Nephron progenitor cell (in vitro differentiated cells): ENCODE measurements around the gene ITPRID1.

Experiments used
- DNase-seq: peaks from one replicate; pipeline ENCODE4 v3.0.0; 2021
- H3K27ac Mint-ChIP-seq: 2 replicates; pipeline ENCODE4 v1.8.0; 2021; ENCODE audit warnings: mild to moderate bottlenecking, moderate library complexity, mixed read lengths
- H3K27me3 Mint-ChIP-seq: 2 replicates; pipeline ENCODE4 v1.8.0; 2021; ENCODE audit warnings: mild to moderate bottlenecking, low read depth, mixed read lengths; ENCODE audit not compliant: poor library complexity
- H3K36me3 Mint-ChIP-seq: 2 replicates; pipeline ENCODE4 v1.8.0; 2021; ENCODE audit warnings: low read depth, mixed read lengths
- H3K4me1 Mint-ChIP-seq: 2 replicates; pipeline ENCODE4 v1.8.0; 2021; ENCODE audit warnings: mixed read lengths
- H3K4me3 Mint-ChIP-seq: 2 replicates; pipeline ENCODE4 v1.8.0; 2021; ENCODE audit warnings: mild to moderate bottlenecking, moderate library complexity, mixed read lengths
- H3K9me3 Mint-ChIP-seq: 2 replicates; pipeline ENCODE4 v1.8.0; 2021; ENCODE audit warnings: mild to moderate bottlenecking, moderate library complexity, mixed read lengths
- TF ChIP-seq, protein P1 (sequence below): fragments of 200-600 bp; sonication (generic); IDR thresholded peaks from 2 replicates; pipeline ENCODE4 v1.5.0; 2021; ENCODE audit warnings: antibody characterized with exemption

ITPRID1 gene

DNA sequence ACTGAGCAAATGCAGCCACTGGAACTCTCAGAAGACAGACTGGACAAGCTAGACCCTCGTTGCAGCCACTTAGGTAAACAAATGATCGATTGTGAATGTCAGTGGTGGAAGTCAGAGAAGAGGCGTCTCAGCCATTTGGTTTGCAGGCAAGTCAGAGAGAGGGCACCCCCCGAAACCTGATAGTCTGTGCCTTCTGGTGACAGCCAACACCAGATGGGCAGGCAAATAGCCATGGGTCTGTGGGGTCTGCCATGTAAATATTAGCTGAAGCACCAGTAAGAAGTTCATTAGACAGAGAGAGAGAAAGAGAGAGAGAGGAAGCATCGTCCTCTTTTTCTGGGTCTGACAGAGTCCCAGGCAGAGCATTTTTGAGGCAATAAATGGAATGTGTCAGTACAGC, 178.6 kb downstream of the ITPRID1 start:
- Mint-ChIP-seq H3K4me1 (peaks cover 56% of the 10 kb centered on the region), H3K27ac (peak overlapping the region; percentile 68), H3K9me3 (no peaks in the 10 kb centered on the region), H3K4me3 (no peak overlapping the region), H3K36me3 (no peaks in the 10 kb centered on the region), H3K27me3 (peaks cover 3% of the 10 kb centered on the region)
- DNase-seq = peak; percentile 14
- TF ChIP-seq, protein P1, sequence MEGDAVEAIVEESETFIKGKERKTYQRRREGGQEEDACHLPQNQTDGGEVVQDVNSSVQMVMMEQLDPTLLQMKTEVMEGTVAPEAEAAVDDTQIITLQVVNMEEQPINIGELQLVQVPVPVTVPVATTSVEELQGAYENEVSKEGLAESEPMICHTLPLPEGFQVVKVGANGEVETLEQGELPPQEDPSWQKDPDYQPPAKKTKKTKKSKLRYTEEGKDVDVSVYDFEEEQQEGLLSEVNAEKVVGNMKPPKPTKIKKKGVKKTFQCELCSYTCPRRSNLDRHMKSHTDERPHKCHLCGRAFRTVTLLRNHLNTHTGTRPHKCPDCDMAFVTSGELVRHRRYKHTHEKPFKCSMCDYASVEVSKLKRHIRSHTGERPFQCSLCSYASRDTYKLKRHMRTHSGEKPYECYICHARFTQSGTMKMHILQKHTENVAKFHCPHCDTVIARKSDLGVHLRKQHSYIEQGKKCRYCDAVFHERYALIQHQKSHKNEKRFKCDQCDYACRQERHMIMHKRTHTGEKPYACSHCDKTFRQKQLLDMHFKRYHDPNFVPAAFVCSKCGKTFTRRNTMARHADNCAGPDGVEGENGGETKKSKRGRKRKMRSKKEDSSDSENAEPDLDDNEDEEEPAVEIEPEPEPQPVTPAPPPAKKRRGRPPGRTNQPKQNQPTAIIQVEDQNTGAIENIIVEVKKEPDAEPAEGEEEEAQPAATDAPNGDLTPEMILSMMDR = no peak

DNA sequence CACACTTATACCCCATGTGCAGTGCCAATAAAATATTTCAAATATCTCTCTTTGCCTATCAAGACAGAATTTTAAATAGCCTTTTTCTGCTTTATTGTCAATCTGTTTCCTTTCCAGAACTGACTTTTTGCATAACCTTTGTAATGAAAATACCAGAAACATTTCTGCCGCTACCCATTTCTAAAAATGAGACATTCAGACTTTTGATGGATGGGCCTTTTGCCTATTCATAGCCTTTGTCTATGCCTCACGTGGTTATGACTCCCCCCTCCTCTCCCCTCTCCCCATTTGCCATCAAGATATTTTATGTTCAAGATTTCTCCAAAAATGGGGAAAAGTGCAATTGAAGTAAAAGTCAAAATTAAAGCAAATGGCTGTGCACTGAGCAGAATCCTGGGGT, 179.0 kb downstream of the ITPRID1 start:
- Mint-ChIP-seq H3K27me3 (peaks cover 3% of the 10 kb centered on the region), H3K36me3 (no peaks in the 10 kb centered on the region), H3K4me1 (peaks cover 56% of the 10 kb centered on the region), H3K27ac (no peak overlapping the region), H3K9me3 (no peaks in the 10 kb centered on the region), H3K4me3 (no peak overlapping the region)
- TF ChIP-seq, protein P1 = no peak
- DNase-seq = no peak

DNA sequence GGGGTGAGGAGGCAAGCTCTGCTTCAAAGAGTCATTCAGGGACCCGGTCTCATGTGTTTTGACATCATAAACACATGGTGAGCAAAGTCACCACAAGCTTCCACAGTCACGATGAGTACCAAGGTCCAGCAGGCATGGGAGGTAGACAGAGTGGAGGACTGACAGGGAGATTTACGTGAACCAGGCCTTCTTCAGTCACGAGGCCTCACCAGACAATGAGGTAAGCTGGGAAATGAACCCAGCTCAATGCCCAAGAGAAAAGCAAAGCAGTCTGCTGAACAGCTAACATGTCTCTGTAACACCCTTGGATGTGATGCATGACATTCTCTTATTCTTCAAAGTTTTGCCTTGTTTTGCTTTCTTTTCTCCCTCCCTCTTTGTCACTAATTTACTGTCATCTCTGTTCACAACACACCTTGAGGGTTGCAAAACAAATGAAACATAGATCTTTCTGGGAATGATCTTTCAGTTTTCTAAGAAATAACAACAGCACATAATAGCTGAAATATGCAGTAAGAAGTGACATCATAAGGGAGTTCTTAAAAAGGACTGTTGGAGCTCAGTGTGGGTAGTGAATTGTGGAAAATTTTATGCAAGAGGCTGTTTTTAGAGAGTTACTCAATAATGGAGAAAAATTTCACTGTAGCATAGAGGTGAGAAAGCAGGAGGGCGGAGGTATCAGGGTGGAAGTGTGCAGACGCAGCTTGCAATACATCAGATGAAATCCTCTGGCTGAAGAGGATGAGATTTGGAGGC, 182.1 kb downstream of the ITPRID1 start:
- H3K27ac Mint-ChIP-seq = no peak overlapping the region
- peaks cover 2% of the 10 kb centered on the region for H3K36me3 Mint-ChIP-seq
- peaks cover 36% of the 10 kb centered on the region for H3K4me1 Mint-ChIP-seq
- TF ChIP-seq, protein P1 = no peak
- DNase-seq = no peak
- H3K27me3 Mint-ChIP-seq = no peaks in the 10 kb centered on the region
- peaks cover 8% of the 10 kb centered on the region for H3K9me3 Mint-ChIP-seq
- no peak overlapping the region for H3K4me3 Mint-ChIP-seq

DNA sequence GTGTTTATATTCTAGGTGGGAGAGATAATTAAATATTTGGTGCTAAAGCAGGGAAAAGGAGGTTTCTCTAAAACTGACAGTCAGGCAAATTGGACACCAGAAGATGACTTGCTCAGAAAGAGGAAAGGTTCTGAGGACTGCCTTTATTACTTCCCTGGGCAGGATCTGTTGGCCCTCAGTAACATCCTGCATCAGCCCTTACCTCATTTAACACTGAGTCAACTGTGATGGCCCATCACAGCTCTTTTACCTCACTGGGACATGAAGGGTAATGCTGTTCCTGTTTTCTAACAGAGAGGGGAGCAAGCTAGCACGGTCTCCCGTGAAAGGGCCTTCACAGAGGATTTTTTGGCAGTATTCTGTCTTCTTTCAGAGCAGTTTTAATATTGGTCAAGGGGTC, 185.2 kb downstream of the ITPRID1 start:
- Mint-ChIP-seq H3K27me3 (no peaks in the 10 kb centered on the region), H3K4me1 (peaks cover 26% of the 10 kb centered on the region), H3K27ac (no peak overlapping the region), H3K36me3 (peaks cover 6% of the 10 kb centered on the region), H3K4me3 (no peak overlapping the region), H3K9me3 (peaks cover 12% of the 10 kb centered on the region)
- TF ChIP-seq, protein P1 = no peak
- DNase-seq = no peak

DNA sequence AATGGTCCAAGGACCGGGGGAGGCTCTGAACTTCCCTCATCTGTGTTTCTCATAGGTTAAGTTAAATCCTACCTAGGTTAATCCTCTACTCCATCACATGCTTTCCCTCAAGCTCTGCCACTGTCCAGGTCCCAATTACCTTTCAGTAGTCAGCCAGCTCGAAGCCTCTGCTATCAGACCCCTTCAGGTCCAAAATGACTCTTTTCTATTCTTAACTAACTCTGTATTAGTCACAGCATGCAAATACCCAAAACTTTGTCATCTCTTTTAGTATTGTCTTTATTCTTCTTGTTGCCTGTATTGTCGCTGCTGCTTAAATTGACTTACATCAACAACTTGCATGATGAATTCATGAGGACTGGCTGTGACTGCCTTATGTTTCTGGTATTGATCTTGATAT, 188.5 kb downstream of the ITPRID1 start:
- no peak overlapping the region for H3K4me3 Mint-ChIP-seq
- peaks cover 12% of the 10 kb centered on the region for H3K9me3 Mint-ChIP-seq
- no peak for DNase-seq
- TF ChIP-seq, protein P1 = no peak
- no peaks in the 10 kb centered on the region for H3K27me3 Mint-ChIP-seq
- H3K36me3 Mint-ChIP-seq = peaks cover 6% of the 10 kb centered on the region
- peaks cover 9% of the 10 kb centered on the region for H3K4me1 Mint-ChIP-seq
- no peak overlapping the region for H3K27ac Mint-ChIP-seq

DNA sequence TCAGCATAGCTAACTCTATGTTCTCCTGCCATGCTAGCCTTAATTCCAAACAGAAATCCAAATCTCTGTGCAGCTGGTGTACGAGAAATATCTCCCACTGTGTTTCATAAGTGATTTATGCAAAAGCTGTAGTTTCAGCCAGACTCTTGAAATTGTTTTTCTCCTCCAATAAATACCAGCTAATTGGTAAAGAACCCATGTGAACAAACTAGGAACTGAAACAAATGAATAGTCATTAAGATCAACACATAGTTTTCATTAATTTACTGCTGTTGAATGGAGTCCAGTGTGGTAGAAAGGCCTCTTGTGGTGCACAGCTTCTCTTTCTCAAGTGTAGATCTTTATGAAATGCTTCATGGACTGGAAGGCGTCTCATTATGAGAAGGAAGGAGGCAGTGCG, 191.5 kb downstream of the ITPRID1 start:
- DNase-seq = no peak
- Mint-ChIP-seq H3K4me3 (no peak overlapping the region), H3K4me1 (peaks cover 9% of the 10 kb centered on the region), H3K27ac (no peak overlapping the region), H3K36me3 (peaks cover 6% of the 10 kb centered on the region), H3K9me3 (peaks cover 6% of the 10 kb centered on the region), H3K27me3 (no peaks in the 10 kb centered on the region)
- TF ChIP-seq, protein P1 = no peak
